Sigmoid colon (tissue), 7 donors: ENCODE results near the gene WNT10A. TPM values are rescaled to one million over a fixed set of nuclear protein-coding genes. Genes with fewer than 3 reads are reported as not detected.
A peak's percentile ranks its signal among the peaks of the same experiment; 100 is the strongest.

Source experiments
- DNase-seq: peaks from one replicate; pipeline ENCODE4 v3.0.0-alpha.2; 2019
- H3K27ac ChIP-seq, 4 donors: fragments of 200-600 bp; sonication (generic); one replicate each; pipeline ENCODE4 v1.5.1; 2016 to 2019; ENCODE audit warnings: mild to moderate bottlenecking in 1 of 4
- H3K27me3 ChIP-seq, 3 donors: fragments of 200-600 bp; sonication (generic); one replicate each; pipeline ENCODE4 v1.5.1; 2019; ENCODE audit warnings: mild to moderate bottlenecking in 1 of 3
- H3K36me3 ChIP-seq, 4 donors: fragments of 200-600 bp; sonication (generic); one replicate each; pipeline ENCODE4 v1.5.1; 2016 to 2019
- H3K4me1 ChIP-seq, 4 donors: fragments of 200-600 bp; sonication (generic); one replicate each; pipeline ENCODE4 v1.5.1; 2017 to 2019
- H3K4me3 ChIP-seq, 4 donors: fragments of 200-600 bp; sonication (generic); one replicate each; pipeline ENCODE4 v1.5.1; 2017 to 2019; ENCODE audit warnings: mild to moderate bottlenecking in 2 of 4, moderate library complexity in 1 of 4
- H3K9me3 ChIP-seq, 4 donors: fragments of 200-600 bp in 3 of 4; sonication (generic) in 3 of 4; one replicate each; pipeline versions ENCODE4 v1.5.1 to v1.6.1; 2013 to 2019
- CTCF ChIP-seq, 4 experiments: fragments of 450-650 bp in 3 of 4; fragments of 200-600 bp in 1 of 4; IDR thresholded peaks; one replicate each; pipeline ENCODE4 v1.5.1; 2016 to 2019; ENCODE audit warnings: antibody characterized with exemption in 4 of 4, mild to moderate bottlenecking in 3 of 4, moderate library complexity in 2 of 4
- EP300 ChIP-seq, 4 donors: sonication (generic); formaldehyde crosslinking; IDR thresholded peaks; one replicate each; pipeline ENCODE4 v1.6.1; 2017; ENCODE audit warnings: antibody characterized with exemption in 4 of 4
- POLR2A ChIP-seq, 2 donors: fragments of 450-650 bp; IDR thresholded peaks; one replicate each; pipeline ENCODE4 v1.6.1; 2016; ENCODE audit warnings: antibody characterized with exemption in 2 of 2, mild to moderate bottlenecking in 2 of 2, moderate library complexity in 2 of 2
- POLR2AphosphoS5 ChIP-seq, 4 donors: sonication (generic); formaldehyde crosslinking; IDR thresholded peaks; one replicate each; pipeline ENCODE4 v1.6.1; 2017; ENCODE audit warnings: antibody characterized with exemption in 4 of 4
- WGBS, 2 donors: extraction: QIAGEN DNeasy Blood & Tissue Kit; methylation state at CpG; one replicate each; pipeline ENCODE4 v1.1.7; 2013; 5-methylcytosine and 5-hydroxymethylcytosine counted together
- intact Hi-C: fragments of 100-400 bp; cut with DNase I; formaldehyde crosslinking; loops from one replicate; pipeline ENCODE4 v1.15.1; 2023
- polyA plus RNA-seq, 3 donors: library from polyadenylated mRNA; stranded (reverse); fragments of 200-250 nt; gene quantifications; one replicate each; pipeline ENCODE4 v1.2.3, GENCODE V29; 2013
- total RNA-seq, 4 donors: library from RNA; depleted of rRNA; stranded (reverse); fragments of >200 nt; gene quantifications; one replicate each; pipeline ENCODE4 v1.1.0, GENCODE V29; 2016
- donor health status: healthy with polysubstance abuse.
- donor health status: Bipolar disorder and iron deficiency.
- donor health status: healthy.

Gene WNT10A
- total and polyA plus RNA-seq, 7 donors: 0.38 TPM; not detected in 6

DNA sequence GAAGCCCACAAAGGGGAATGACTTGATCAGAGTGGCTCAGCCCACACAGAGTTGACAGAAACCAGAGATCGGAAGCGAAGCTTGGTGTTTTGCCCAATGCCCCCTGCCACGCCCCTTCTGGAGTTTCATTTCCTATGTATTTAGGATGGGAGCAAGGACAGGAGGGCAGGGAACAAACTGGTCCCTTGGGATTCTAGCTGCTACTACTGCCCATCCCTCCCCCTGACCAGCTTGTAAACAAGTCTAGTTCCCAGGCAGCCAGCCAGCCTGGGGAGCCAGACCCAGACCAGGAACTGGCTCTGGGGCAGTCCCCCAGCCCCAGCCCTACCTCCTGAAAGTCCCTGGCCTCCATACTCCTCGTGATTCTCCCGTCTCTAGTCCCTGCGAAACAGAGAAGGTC lies 12.8 kb upstream of the WNT10A start:
- Histone ChIP-seq H3K27me3 (peaks cover 24 to 99% (median 60%) of the 10 kb centered on the region in 3 donors), H3K36me3 (no peaks in the 10 kb centered on the region), H3K27ac (no peak overlapping the region), H3K9me3 (no peaks in the 10 kb centered on the region), H3K4me1 (peaks cover 0 to 12% (median 11%) of the 10 kb centered on the region in 4 donors), H3K4me3 (no peak overlapping the region)
- TF ChIP-seq CTCF (IDR thresholded peaks at IDR 0.05) (no peak), POLR2A (IDR thresholded peaks at IDR 0.05) (no peak), POLR2AphosphoS5 (IDR thresholded peaks at IDR 0.05) (no peak), EP300 (IDR thresholded peaks at IDR 0.05) (no peak)
- intact Hi-C loops: no loop called here
- WGBS, 2 donors: 51 to 58% methylated on average over 6 of the region's 6 CpGs
- DNase-seq: no peak

DNA sequence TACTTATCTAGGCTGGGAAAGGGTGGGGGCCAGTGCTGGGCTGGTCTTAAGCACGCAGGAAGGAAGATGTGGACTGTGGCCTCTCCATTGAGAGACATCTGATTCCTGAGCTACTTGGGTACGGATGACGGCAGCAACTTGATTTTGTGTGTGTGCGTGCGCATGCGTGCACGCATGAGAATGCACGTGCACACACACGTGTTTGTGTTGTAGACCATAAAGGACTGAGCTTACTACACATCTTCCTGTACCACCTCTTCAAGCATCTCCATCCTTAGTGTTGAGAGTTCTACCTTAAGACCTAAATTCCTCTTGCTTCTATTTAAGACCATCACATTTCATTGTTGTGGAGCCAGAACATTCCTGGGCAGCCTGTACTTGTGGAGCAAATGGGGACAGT lies 11.6 kb upstream of the WNT10A start:
- peaks cover 0 to 20% (median 17%) of the 10 kb centered on the region in 4 donors for H3K4me1 ChIP-seq
- peaks cover 29 to 99% (median 62%) of the 10 kb centered on the region in 3 donors for H3K27me3 ChIP-seq
- WGBS, 2 donors: 81 to 87% methylated on average over 9 of the region's 9 CpGs
- H3K36me3 ChIP-seq: no peaks in the 10 kb centered on the region
- no peak overlapping the region for H3K27ac ChIP-seq
- DNase-seq: no peak
- no peaks in the 10 kb centered on the region for H3K9me3 ChIP-seq
- no peak overlapping the region for H3K4me3 ChIP-seq
- intact Hi-C loops: no loop called here
- TF ChIP-seq EP300 (IDR thresholded peaks at IDR 0.05) (no peak), POLR2A (IDR thresholded peaks at IDR 0.05) (no peak), CTCF (IDR thresholded peaks at IDR 0.05) (no peak), POLR2AphosphoS5 (IDR thresholded peaks at IDR 0.05) (no peak)

- 5 to 8% methylated on average over 18 of the region's 18 CpGs for WGBS, 2 donors
- no peak for TF ChIP-seq EP300 (IDR thresholded peaks at IDR 0.05)
- no peak for TF ChIP-seq CTCF (IDR thresholded peaks at IDR 0.05)
- no peak for TF ChIP-seq POLR2A (IDR thresholded peaks at IDR 0.05)
- TF ChIP-seq POLR2AphosphoS5 (IDR thresholded peaks at IDR 0.05): no peak
- no peaks in the 10 kb centered on the region for H3K36me3 ChIP-seq
- peak overlapping the region in 2 of 4 donors; percentile 28 to 30 for H3K4me3 ChIP-seq
- H3K27me3 ChIP-seq: peaks cover 30 to 99% (median 63%) of the 10 kb centered on the region in 3 donors
- H3K27ac ChIP-seq: no peak overlapping the region
- peaks cover 0 to 20% (median 17%) of the 10 kb centered on the region in 4 donors for H3K4me1 ChIP-seq
- no peaks in the 10 kb centered on the region for H3K9me3 ChIP-seq
- DNase-seq: no peak
- intact Hi-C loops: no loop called here
Measured at GRCh38 chr2:218870984-218871344, 9.7 kb upstream of the WNT10A start.

GRCh38 chr2:218871345-218872302 lies 9.0 kb upstream of the WNT10A start:
- 2 to 4% methylated on average over 60 of the region's 60 CpGs for WGBS, 2 donors
- Histone ChIP-seq H3K9me3 (no peaks in the 10 kb centered on the region), H3K4me1 (peaks cover 0 to 20% (median 17%) of the 10 kb centered on the region in 4 donors), H3K4me3 (peak overlapping the region in 2 of 4 donors; percentile 28 to 30), H3K27ac (no peak overlapping the region), H3K36me3 (no peaks in the 10 kb centered on the region), H3K27me3 (peaks cover 28 to 98% (median 67%) of the 10 kb centered on the region in 3 donors)
- intact Hi-C loops: no loop called here
- DNase-seq: no peak
- TF ChIP-seq POLR2AphosphoS5 (IDR thresholded peaks at IDR 0.05) (no peak), POLR2A (IDR thresholded peaks at IDR 0.05) (no peak), EP300 (IDR thresholded peaks at IDR 0.05) (no peak), CTCF (IDR thresholded peaks at IDR 0.05) (no peak)
